IMR-90 (cell line): Measurements from ENCODE around the gene MEGF11. TPM values are rescaled to one million over a fixed set of nuclear protein-coding genes. Genes with fewer than 3 reads are reported as not detected.

Experiments used
- ATAC-seq: fragments of 200-7000 bp; cut with Tn5 transposase; 2 replicates; pipeline ENCODE4 v1.9.1; 2020; ENCODE audit warnings: low read depth, mild to moderate bottlenecking, moderate library complexity
- BruUV-seq: library from RNA; stranded (reverse); fragments of 400-500 nt; replicated peaks from 2 replicates; lab custom pipeline; 2021; lab: Mats Ljungman, UMichigan
- CTCF ChIA-PET: fragments of 300-600 bp; formaldehyde crosslinking; extraction: SDS; loops from one replicate; lab custom pipeline; 2021; ENCODE audit warnings: antibody characterized with exemption; lab: Yijun Ruan, JAX
- POLR2A ChIA-PET: fragments of 300-600 bp; sonication (Branson Sonifier 250); formaldehyde crosslinking; loops from one replicate; lab custom pipeline; 2022; ENCODE audit warnings: antibody characterized with exemption; ENCODE audit not compliant: unreplicated experiment; lab: Charles Lee
- DNase-seq: peaks from one replicate; pipeline ENCODE4 v3.0.0; 2013
- H2AFZ ChIP-seq: replicated peaks from 2 replicates; pipeline ENCODE3; 2013; ENCODE audit warnings: low read length, mild to moderate bottlenecking; ENCODE audit not compliant: poor library complexity
- H2AK5ac ChIP-seq: 2 replicates; pipeline ENCODE4 v1.6.1; 2013; ENCODE audit warnings: low read depth, low read length, inconsistent platforms
- H2AK9ac ChIP-seq: replicated peaks from 2 replicates; pipeline ENCODE3; 2013; ENCODE audit warnings: mild to moderate bottlenecking, low read depth, low read length, moderate library complexity; ENCODE audit not compliant: poor library complexity
- H2BK120ac ChIP-seq: 2 replicates; pipeline ENCODE4 v1.6.1; 2013; ENCODE audit warnings: low read depth, low read length, inconsistent platforms
- H2BK15ac ChIP-seq: 3 replicates; pipeline ENCODE4 v1.6.1; 2013; ENCODE audit warnings: low read depth, low read length, inconsistent platforms
- H2BK20ac ChIP-seq: 2 replicates; pipeline ENCODE4 v1.6.1; 2013; ENCODE audit warnings: low read depth, mild to moderate bottlenecking, inconsistent platforms, low read length, moderate library complexity
- H2BK5ac ChIP-seq: 2 replicates; pipeline ENCODE4 v1.6.1; 2013; ENCODE audit warnings: mild to moderate bottlenecking, low read depth, low read length, inconsistent platforms; ENCODE audit not compliant: poor library complexity, severe bottlenecking
- H3K14ac ChIP-seq: replicated peaks from 2 replicates; pipeline ENCODE4 v1.6.1; 2013; ENCODE audit warnings: low read depth, low read length, inconsistent platforms
- H3K18ac ChIP-seq: 2 replicates; pipeline ENCODE4 v1.6.1; 2013; ENCODE audit warnings: low read depth, low read length, control low read depth
- H3K23ac ChIP-seq: 2 replicates; pipeline ENCODE4 v1.6.1; 2013; ENCODE audit warnings: low read depth, low read length, inconsistent platforms
- H3K27ac ChIP-seq: 2 replicates; pipeline ENCODE4 v1.5.1; 2013; ENCODE audit warnings: mild to moderate bottlenecking, control low read depth, low read length; ENCODE audit not compliant: insufficient read depth
- H3K27me3 ChIP-seq: 2 replicates; pipeline ENCODE4 v1.6.1; 2013; ENCODE audit warnings: low read length; ENCODE audit not compliant: control insufficient read depth, insufficient read depth
- H3K36me3 ChIP-seq: 2 replicates; pipeline ENCODE4 v1.6.1; 2013; ENCODE audit warnings: low read length, mixed read lengths; ENCODE audit not compliant: control insufficient read depth, insufficient read depth
- H3K4ac ChIP-seq: 2 replicates; pipeline ENCODE4 v1.6.1; 2013; ENCODE audit warnings: low read depth, low read length, inconsistent platforms
- H3K4me1 ChIP-seq: 2 replicates; pipeline ENCODE4 v1.6.1; 2013; ENCODE audit warnings: low read length, mixed read lengths; ENCODE audit not compliant: control insufficient read depth, insufficient read depth
- H3K4me2 ChIP-seq: 2 replicates; pipeline ENCODE4 v1.6.1; 2013; ENCODE audit warnings: low read depth, mild to moderate bottlenecking, control low read depth, low read length, moderate library complexity
- H3K4me3 ChIP-seq: 2 replicates; pipeline ENCODE4 v1.5.1; 2013; ENCODE audit warnings: low read depth, mild to moderate bottlenecking, control low read depth, low read length, moderate library complexity; ENCODE audit not compliant: insufficient read depth
- H3K56ac ChIP-seq: 2 replicates; pipeline ENCODE4 v1.6.1; 2013; ENCODE audit warnings: low read length, inconsistent platforms; ENCODE audit not compliant: insufficient read depth; ENCODE audit errors: extremely low read depth
- H3K79me1 ChIP-seq, 2 experiments: 2 replicates each; pipeline ENCODE4 v1.6.1; 2013; ENCODE audit warnings: low read length in 2 of 2, inconsistent platforms in 1 of 2, low read depth in 1 of 2
- H3K9ac ChIP-seq: 2 replicates; pipeline ENCODE4 v1.6.1; 2013; ENCODE audit warnings: low read depth, low read length, control low read depth
- H3K9me1 ChIP-seq: 2 replicates; pipeline ENCODE4 v1.6.1; 2013; ENCODE audit warnings: low read length, inconsistent platforms; ENCODE audit not compliant: insufficient read depth
- H3K9me3 ChIP-seq: 2 replicates; pipeline ENCODE4 v1.6.1; 2013; ENCODE audit warnings: low read length; ENCODE audit not compliant: control insufficient read depth, insufficient read depth
- H4K20me1 ChIP-seq: 2 replicates; pipeline ENCODE4 v1.6.1; 2013; ENCODE audit warnings: low read length, inconsistent platforms; ENCODE audit not compliant: insufficient read depth
- H4K5ac ChIP-seq: 2 replicates; pipeline ENCODE4 v1.6.1; 2013; ENCODE audit warnings: mild to moderate bottlenecking, low read depth, low read length, control low read depth
- H4K8ac ChIP-seq, 2 experiments: 2 replicates each; pipeline ENCODE4 v1.6.1; 2013; ENCODE audit warnings: low read depth in 2 of 2, low read length in 2 of 2, control low read depth in 1 of 2, inconsistent platforms in 1 of 2
- H4K91ac ChIP-seq: 2 replicates; pipeline ENCODE4 v1.6.1; 2013; ENCODE audit warnings: low read depth, low read length, inconsistent platforms; ENCODE audit not compliant: insufficient read depth
- CTCF ChIP-seq: conservative IDR thresholded peaks from 2 replicates; pipeline ENCODE4 v1.5.1; 2012; ENCODE audit warnings: mild to moderate bottlenecking, low read depth, low read length, improper control_type of control experiment
- MAZ ChIP-seq: IDR thresholded peaks from 2 replicates; pipeline ENCODE4 v1.6.1; 2012; ENCODE audit warnings: low read depth, mild to moderate bottlenecking, low read length, improper control_type of control experiment, moderate library complexity, borderline replicate concordance
- POLR2A ChIP-seq: IDR thresholded peaks from 2 replicates; pipeline ENCODE4 v1.6.1; 2012; ENCODE audit warnings: mild to moderate bottlenecking, low read depth, low read length
- RAD21 ChIP-seq: IDR thresholded peaks from 2 replicates; pipeline ENCODE4 v1.6.1; 2012; ENCODE audit warnings: low read length, improper control_type of control experiment
- RFX5 ChIP-seq: IDR thresholded peaks from 2 replicates; pipeline ENCODE4 v1.8.0; 2012; ENCODE audit warnings: low read depth, mild to moderate bottlenecking, low read length, moderate library complexity
- WGBS, 2 experiments: methylation state at CpG; one replicate each; pipeline versions ENCODE4 v1.1.5 to v1.1.7; 2013; ENCODE audit warnings: missing lambda C conversion rate in 2 of 2; ENCODE audit not compliant: insufficient read length in 1 of 2; ENCODE audit errors: extremely low coverage in 2 of 2; 5-methylcytosine and 5-hydroxymethylcytosine counted together
- dilution Hi-C: fragments of 300-500 bp; cut with HindIII; formaldehyde crosslinking; loops from one replicate; pipeline ENCODE4 v1.14.3; 2018; ENCODE audit warnings: low sequenced_read_pairs; ENCODE audit not compliant: unreplicated experiment
- in situ Hi-C: fragments of 300-500 bp; cut with MboI; formaldehyde crosslinking; loops from 3 replicates; pipeline ENCODE4 v1.14.3; 2019; ENCODE audit warnings: low sequenced_read_pairs, inconsistent platforms, mixed read lengths
- intact Hi-C: fragments of 100-400 bp; cut with micrococcal nuclease; formaldehyde crosslinking; loops from 2 replicates; pipeline ENCODE4 v1.10.0; 2022
- polyA plus RNA-seq, 3 experiments: library from polyadenylated mRNA; depleted of rRNA; stranded (reverse); fragments of >200 nt; gene quantifications; 2 replicates each; pipeline ENCODE4 v1.2.3, GENCODE V29; 2012; ENCODE audit warnings: low replicate concordance in 1 of 3
- total RNA-seq: library from RNA; depleted of rRNA; stranded (reverse); fragments of >200 nt; gene quantifications from 2 replicates; pipeline ENCODE4 v1.2.3, GENCODE V29; 2012
- TF ChIP-seq, protein P1 (sequence below): fragments of 150-350 bp; IDR thresholded peaks from 2 replicates; pipeline ENCODE4 v1.6.1; 2017; ENCODE audit warnings: mild to moderate bottlenecking, antibody characterized with exemption, low read length, low read depth

MEGF11 gene
- total and polyA plus RNA-seq, 2 of the 4 experiments (the other 2 are of a cell fraction): not detected

DNA sequence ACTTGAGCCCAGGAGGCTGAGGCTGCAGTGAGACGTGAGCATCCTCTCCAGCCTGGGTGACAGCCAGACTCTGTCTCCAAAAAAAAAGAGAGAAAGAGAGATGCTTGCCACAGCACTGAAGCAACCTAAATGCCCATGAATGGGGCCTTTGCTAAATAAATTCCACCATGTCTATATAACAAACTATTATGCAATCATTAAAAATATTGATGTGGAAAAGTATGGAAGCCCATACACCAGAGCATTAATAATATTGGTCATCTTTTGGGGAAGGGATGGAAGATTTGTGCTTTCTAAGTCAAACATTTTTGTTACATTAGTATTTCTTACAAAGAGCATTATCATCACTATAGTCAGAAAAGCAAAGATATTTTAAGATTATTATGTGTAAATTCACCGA, 116.6 kb downstream of the MEGF11 start:
- Histone ChIP-seq H3K23ac (no peak overlapping the region), H2BK15ac (no peak overlapping the region), H3K79me1 (no peaks in the 10 kb centered on the region), H4K20me1 (no peaks in the 10 kb centered on the region), H2BK120ac (no peak overlapping the region), H2BK20ac (no peak overlapping the region), H3K4me3 (no peak overlapping the region), H3K9ac (no peak overlapping the region), H3K18ac (no peak overlapping the region), H3K4ac (no peak overlapping the region), H3K14ac (no peak overlapping the region), H3K36me3 (no peaks in the 10 kb centered on the region), H2AK9ac (no peak overlapping the region), H4K91ac (no peak overlapping the region), H3K27me3 (peaks cover 71% of the 10 kb centered on the region), H3K4me1 (no peaks in the 10 kb centered on the region), H3K9me3 (no peaks in the 10 kb centered on the region), H2BK5ac (no peak overlapping the region), H4K8ac (no peak overlapping the region), H2AK5ac (no peak overlapping the region), H2AFZ (no peak overlapping the region), H3K56ac (no peak overlapping the region), H4K5ac (no peak overlapping the region), H3K27ac (no peak overlapping the region), H3K4me2 (no peak overlapping the region), H3K9me1 (peaks cover 2% of the 10 kb centered on the region; the same call in 1 of the 2 replicates)
- dilution Hi-C loops (no loop called here), in situ Hi-C loops (no loop called here), intact Hi-C loops (no loop called here)
- CTCF ChIA-PET: no interaction called here
- no CpG with 5 or more reads among the region's 2 CpGs for WGBS, 2 experiments
- no TSS peak for BruUV-seq
- TF ChIP-seq, protein P1, sequence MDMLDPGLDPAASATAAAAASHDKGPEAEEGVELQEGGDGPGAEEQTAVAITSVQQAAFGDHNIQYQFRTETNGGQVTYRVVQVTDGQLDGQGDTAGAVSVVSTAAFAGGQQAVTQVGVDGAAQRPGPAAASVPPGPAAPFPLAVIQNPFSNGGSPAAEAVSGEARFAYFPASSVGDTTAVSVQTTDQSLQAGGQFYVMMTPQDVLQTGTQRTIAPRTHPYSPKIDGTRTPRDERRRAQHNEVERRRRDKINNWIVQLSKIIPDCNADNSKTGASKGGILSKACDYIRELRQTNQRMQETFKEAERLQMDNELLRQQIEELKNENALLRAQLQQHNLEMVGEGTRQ: no peak
- no peak for TF ChIP-seq MAZ
- no peak for TF ChIP-seq RAD21
- no peak for TF ChIP-seq POLR2A
- no peak for TF ChIP-seq RFX5
- TF ChIP-seq CTCF: no peak
- ATAC-seq: no peak
- POLR2A ChIA-PET: interaction anchor here (0.7 kb wide), 1 partner anchor 11 kb away, joined by 3 read pairs; no protein-coding TSS in a partner anchor
- DNase-seq: no peak
